Stimulated activated effector memory CD8-positive, alpha-beta T cell treated with anti-CD3 and anti-CD28 coated beads, Interleukin-12 subunit alpha, Interleukin-12 subunit beta, amount 100 ng/mL, for 72 hours (primary cell): Measurements from ENCODE around the gene CCNY.

Experiments
- ATAC-seq: fragments of 150-1000 bp; cut with Tn5 transposase; 2 replicates; pipeline ENCODE4 v1.10.0; 2021
- DNase-seq, 2 donors: peaks; one replicate each; pipeline ENCODE4 v3.0.0; 2021 to 2022; ENCODE audit warnings: low spot score in 2 of 2
- H3K27ac Mint-ChIP-seq: one replicate; pipeline ENCODE4 v1.8.0; 2022; ENCODE audit warnings: mild to moderate bottlenecking, mixed read lengths
- H3K36me3 Mint-ChIP-seq: one replicate; pipeline ENCODE4 v1.8.0; 2022; ENCODE audit warnings: mild to moderate bottlenecking, mixed read lengths
- H3K4me1 Mint-ChIP-seq: one replicate; pipeline ENCODE4 v1.8.0; 2022; ENCODE audit warnings: mixed read lengths
- H3K4me3 Mint-ChIP-seq: one replicate; pipeline ENCODE4 v1.8.0; 2022; ENCODE audit warnings: mild to moderate bottlenecking, mixed read lengths
- H3K9me3 Mint-ChIP-seq: one replicate; pipeline ENCODE4 v1.8.0; 2022; ENCODE audit warnings: mixed read lengths

Gene CCNY

GRCh38 chr10:35569111-35569707, 232.9 kb downstream of the CCNY start:
- Mint-ChIP-seq H3K4me1 (peaks cover 11% of the 10 kb centered on the region), H3K9me3 (no peaks in the 10 kb centered on the region), H3K4me3 (no peak overlapping the region), H3K27ac (no peak overlapping the region), H3K36me3 (peaks cover 62% of the 10 kb centered on the region)
- ATAC-seq (no peak), DNase-seq (no peak)

DNA sequence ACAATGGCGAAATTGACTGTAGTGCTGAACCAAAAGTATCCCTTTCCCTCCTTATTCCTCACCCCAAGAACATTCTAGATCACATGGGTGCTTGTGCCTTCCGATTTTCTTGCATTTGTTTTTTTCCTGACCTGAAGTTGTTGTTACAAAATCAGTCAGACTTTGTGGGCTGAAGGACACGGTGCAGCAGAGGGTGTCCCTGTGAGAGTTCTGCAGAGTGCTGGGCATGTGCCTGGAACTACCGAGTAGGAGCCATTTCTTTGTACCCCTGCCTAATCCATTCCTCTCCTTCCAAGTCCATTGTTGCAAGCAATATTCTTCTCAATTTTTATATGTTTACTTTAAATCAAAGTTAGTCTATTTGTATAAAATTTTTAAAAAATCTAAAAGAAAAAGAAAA, 233.5 kb downstream of the CCNY start:
- ATAC-seq (no peak), DNase-seq (no peak)
- Mint-ChIP-seq H3K4me3 (no peak overlapping the region), H3K27ac (no peak overlapping the region), H3K36me3 (peaks cover 62% of the 10 kb centered on the region), H3K4me1 (peaks cover 5% of the 10 kb centered on the region), H3K9me3 (no peaks in the 10 kb centered on the region)

- H3K36me3 Mint-ChIP-seq = peaks cover 62% of the 10 kb centered on the region
- no peak overlapping the region for H3K4me3 Mint-ChIP-seq
- H3K4me1 Mint-ChIP-seq = peaks cover 8% of the 10 kb centered on the region
- no peak for ATAC-seq
- no peak overlapping the region for H3K27ac Mint-ChIP-seq
- DNase-seq = no peak
- no peaks in the 10 kb centered on the region for H3K9me3 Mint-ChIP-seq
Measured at GRCh38 chr10:35570397-35570796, 234.1 kb downstream of the CCNY start.

DNA sequence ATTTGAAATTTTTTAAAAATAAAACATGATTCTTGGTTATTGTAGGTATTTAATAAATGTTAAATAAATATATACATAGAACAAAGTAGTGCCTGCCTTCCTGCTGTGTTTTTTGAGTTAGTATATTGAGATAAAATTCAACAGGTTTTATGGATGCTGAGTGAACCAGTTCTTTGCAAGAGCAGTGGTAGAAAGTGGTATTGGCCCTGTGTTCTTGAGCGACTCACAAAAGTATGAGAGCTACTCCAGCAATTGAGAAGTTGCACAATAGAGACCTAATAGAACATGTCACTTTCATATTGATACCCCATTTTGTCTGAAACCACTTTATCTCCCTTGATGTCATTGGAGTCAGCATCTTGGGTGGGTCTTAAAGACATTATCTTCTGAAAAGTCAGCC, 236.3 kb downstream of the CCNY start:
- Mint-ChIP-seq H3K27ac (no peak overlapping the region), H3K9me3 (no peaks in the 10 kb centered on the region), H3K4me3 (no peak overlapping the region), H3K36me3 (peaks cover 41% of the 10 kb centered on the region), H3K4me1 (peaks cover 5% of the 10 kb centered on the region)
- ATAC-seq (no peak), DNase-seq (no peak)

DNA sequence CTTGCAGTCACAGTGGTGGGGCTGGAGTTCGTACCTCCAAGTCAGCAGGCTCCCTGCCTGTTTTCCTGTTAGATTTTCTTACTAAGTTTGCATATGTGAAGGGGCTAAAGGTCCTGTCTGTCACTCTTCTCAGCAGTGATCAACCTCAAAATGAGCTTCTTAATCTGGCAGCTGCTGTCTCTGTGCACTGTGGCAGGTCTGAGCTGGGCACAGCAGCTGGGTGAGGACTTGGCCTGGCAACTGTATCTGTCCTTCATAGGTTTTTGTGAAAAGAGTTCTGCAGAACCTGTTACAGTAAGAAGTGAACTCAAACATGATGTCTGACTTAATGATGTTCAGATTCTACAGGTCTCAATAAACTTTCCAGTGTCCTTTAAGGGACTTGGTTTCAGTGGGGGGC, 237.5 kb downstream of the CCNY start:
- DNase-seq (no peak), ATAC-seq (no peak)
- Mint-ChIP-seq H3K4me3 (no peak overlapping the region), H3K4me1 (peaks cover 5% of the 10 kb centered on the region), H3K27ac (no peak overlapping the region), H3K9me3 (no peaks in the 10 kb centered on the region), H3K36me3 (peaks cover 32% of the 10 kb centered on the region)

DNA sequence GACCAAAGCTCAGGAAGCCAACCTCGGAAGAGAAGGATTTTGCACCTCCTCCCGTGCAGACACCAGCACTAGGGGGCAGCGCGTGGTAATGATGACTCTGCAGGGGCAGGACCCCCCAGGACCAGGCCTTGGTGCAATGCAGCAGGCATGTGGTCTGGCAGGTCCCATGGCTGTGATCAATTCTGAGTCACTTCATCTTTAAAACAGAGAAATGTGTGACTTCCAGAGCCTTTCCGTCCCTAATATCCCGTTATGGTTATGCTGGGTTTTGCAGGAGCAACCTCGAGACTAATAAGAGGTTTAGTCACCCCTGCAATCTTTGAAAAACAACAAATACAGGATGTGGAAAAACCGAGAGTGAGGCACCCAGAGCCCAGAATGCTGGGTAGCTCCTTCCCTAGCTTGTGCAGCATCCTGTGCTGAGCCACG, 238.6 kb downstream of the CCNY start:
- no peaks in the 10 kb centered on the region for H3K9me3 Mint-ChIP-seq
- H3K36me3 Mint-ChIP-seq = peaks cover 20% of the 10 kb centered on the region
- H3K27ac Mint-ChIP-seq = no peak overlapping the region
- H3K4me3 Mint-ChIP-seq = no peak overlapping the region
- ATAC-seq = no peak
- peaks cover 5% of the 10 kb centered on the region for H3K4me1 Mint-ChIP-seq
- DNase-seq = no peak

DNA sequence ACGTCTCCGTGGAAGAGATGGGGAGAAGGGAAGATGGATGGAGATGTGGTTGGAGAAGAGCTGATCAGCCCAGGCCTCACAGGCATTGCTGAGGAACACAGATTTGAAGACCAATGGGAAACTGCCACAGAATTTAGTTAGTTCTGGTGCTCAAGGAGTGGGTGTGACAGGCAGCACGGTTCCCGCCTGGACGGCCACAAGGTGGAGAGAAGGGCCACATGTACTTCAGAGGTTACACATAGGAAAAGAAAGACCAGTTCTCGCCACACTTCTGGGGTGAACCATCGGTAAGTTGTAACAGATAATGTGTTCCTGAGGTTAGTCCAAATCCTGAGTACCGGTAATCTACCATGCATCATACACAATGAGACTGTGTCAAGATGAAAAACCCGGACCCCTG, 239.3 kb downstream of the CCNY start:
- Mint-ChIP-seq H3K9me3 (no peaks in the 10 kb centered on the region), H3K36me3 (peaks cover 19% of the 10 kb centered on the region), H3K4me3 (no peak overlapping the region), H3K27ac (no peak overlapping the region), H3K4me1 (peaks cover 5% of the 10 kb centered on the region)
- ATAC-seq (no peak), DNase-seq (no peak)

- no peaks in the 10 kb centered on the region for H3K9me3 Mint-ChIP-seq
- DNase-seq = no peak
- peaks cover 5% of the 10 kb centered on the region for H3K4me1 Mint-ChIP-seq
- H3K4me3 Mint-ChIP-seq = no peak overlapping the region
- H3K27ac Mint-ChIP-seq = no peak overlapping the region
- peaks cover 10% of the 10 kb centered on the region for H3K36me3 Mint-ChIP-seq
- no peak for ATAC-seq
Measured at GRCh38 chr10:35576730-35577129, 240.4 kb downstream of the CCNY start.

- no peak for DNase-seq
- no peak overlapping the region for H3K4me3 Mint-ChIP-seq
- peaks cover 5% of the 10 kb centered on the region for H3K4me1 Mint-ChIP-seq
Measured at GRCh38 chr10:35577926-35578617, 241.8 kb downstream of the CCNY start.

GRCh38 chr10:35578618-35578956, 242.3 kb downstream of the CCNY start:
- Mint-ChIP-seq H3K4me1 (peaks cover 5% of the 10 kb centered on the region), H3K27ac (no peak overlapping the region), H3K36me3 (no peaks in the 10 kb centered on the region), H3K4me3 (no peak overlapping the region), H3K9me3 (no peaks in the 10 kb centered on the region)
- DNase-seq (no peak), ATAC-seq (no peak)

More at GRCh38 chr10:35577926-35578617, 241.8 kb downstream of the CCNY start:
- Mint-ChIP-seq H3K9me3 (no peaks in the 10 kb centered on the region), H3K36me3 (no peaks in the 10 kb centered on the region), H3K27ac (no peak overlapping the region)
- ATAC-seq = no peak

DNA sequence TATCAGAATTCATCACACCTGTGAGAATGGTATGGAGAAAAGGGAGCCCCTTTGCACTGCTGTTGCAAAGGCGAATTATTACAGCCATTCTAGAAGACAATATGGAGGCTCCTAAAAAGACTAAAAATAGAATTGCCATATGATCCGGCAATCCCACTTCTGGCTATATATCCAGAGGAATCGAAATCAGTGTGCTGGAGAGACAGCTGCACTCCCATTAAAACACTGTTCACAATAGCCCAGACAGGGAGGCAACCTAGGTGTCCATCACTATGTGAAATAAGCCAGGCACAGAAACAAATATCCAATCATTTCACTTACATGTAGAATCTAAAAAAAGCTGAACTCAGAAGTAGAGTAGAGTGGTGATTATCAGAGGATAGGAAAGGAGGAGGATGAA, 242.8 kb downstream of the CCNY start:
- ATAC-seq = no peak
- no peak overlapping the region for H3K4me3 Mint-ChIP-seq
- no peaks in the 10 kb centered on the region for H3K36me3 Mint-ChIP-seq
- peaks cover 5% of the 10 kb centered on the region for H3K4me1 Mint-ChIP-seq
- H3K27ac Mint-ChIP-seq = no peak overlapping the region
- H3K9me3 Mint-ChIP-seq = no peaks in the 10 kb centered on the region
- no peak for DNase-seq

GRCh38 chr10:35579726-35580422, 243.6 kb downstream of the CCNY start:
- no peak for ATAC-seq
- Mint-ChIP-seq H3K4me1 (peaks cover 5% of the 10 kb centered on the region), H3K4me3 (no peak overlapping the region), H3K36me3 (no peaks in the 10 kb centered on the region), H3K9me3 (no peaks in the 10 kb centered on the region), H3K27ac (no peak overlapping the region)
- DNase-seq = no peak

DNA sequence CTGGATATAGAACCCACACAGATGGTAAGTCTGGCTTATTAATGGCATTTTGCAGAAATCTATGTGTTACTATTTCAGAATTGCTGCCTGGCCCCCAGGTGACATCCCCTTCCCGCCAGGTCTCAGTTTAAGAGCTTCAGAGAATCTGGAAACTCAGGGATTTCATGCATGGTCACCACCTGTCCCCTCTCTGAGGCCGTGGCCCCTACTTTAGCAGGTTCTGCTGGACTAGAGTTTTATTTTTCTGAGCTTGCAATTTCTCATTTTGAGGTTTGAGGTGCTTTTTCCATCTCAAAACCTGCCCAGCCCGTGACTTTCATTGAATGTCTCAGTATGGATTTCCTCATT, 244.1 kb downstream of the CCNY start:
- no peak for ATAC-seq
- no peak for DNase-seq

GRCh38 chr10:35581655-35582054, 245.3 kb downstream of the CCNY start:
- H3K4me1 Mint-ChIP-seq = no peaks in the 10 kb centered on the region
- no peaks in the 10 kb centered on the region for H3K9me3 Mint-ChIP-seq
- no peak overlapping the region for H3K4me3 Mint-ChIP-seq
- no peak for ATAC-seq
- H3K27ac Mint-ChIP-seq = no peak overlapping the region
- no peaks in the 10 kb centered on the region for H3K36me3 Mint-ChIP-seq
- DNase-seq = no peak

More for the DNA sequence above, 244.1 kb downstream of the CCNY start:
- Mint-ChIP-seq H3K4me1 (peaks cover 3% of the 10 kb centered on the region), H3K36me3 (no peaks in the 10 kb centered on the region), H3K9me3 (no peaks in the 10 kb centered on the region), H3K27ac (no peak overlapping the region), H3K4me3 (no peak overlapping the region)

- H3K4me1 Mint-ChIP-seq = no peaks in the 10 kb centered on the region
- no peaks in the 10 kb centered on the region for H3K36me3 Mint-ChIP-seq
- H3K27ac Mint-ChIP-seq = no peak overlapping the region
- ATAC-seq = no peak
- H3K9me3 Mint-ChIP-seq = no peaks in the 10 kb centered on the region
- H3K4me3 Mint-ChIP-seq = no peak overlapping the region
- no peak for DNase-seq
Measured at GRCh38 chr10:35584946-35585345, 248.6 kb downstream of the CCNY start.

- ATAC-seq = no peak
Measured at GRCh38 chr10:35585356-35585755, 249.0 kb downstream of the CCNY start.

More at GRCh38 chr10:35585356-35585755, 249.0 kb downstream of the CCNY start:
- H3K4me1 Mint-ChIP-seq = no peaks in the 10 kb centered on the region
- no peak overlapping the region for H3K27ac Mint-ChIP-seq
- H3K4me3 Mint-ChIP-seq = no peak overlapping the region
- no peak for DNase-seq
- H3K9me3 Mint-ChIP-seq = no peaks in the 10 kb centered on the region
- no peaks in the 10 kb centered on the region for H3K36me3 Mint-ChIP-seq
